Heart right ventricle (tissue), 16 donors: Measurements from ENCODE around the gene RIT2. TPM values are rescaled to one million over a fixed set of nuclear protein-coding genes. Genes with fewer than 3 reads are reported as not detected.

Source experiments
- ATAC-seq, 8 donors: fragments of 200-7000 bp; cut with Tn5 transposase; one replicate each; pipeline ENCODE4 v1.9.1; 2020; ENCODE audit warnings: mild to moderate bottlenecking in 8 of 8, moderate library complexity in 8 of 8, moderate number of reproducible peaks in 1 of 8
- DNase-seq, 2 donors: peaks; one replicate each; pipeline ENCODE4 v3.0.0-alpha.2; 2020
- H3K27ac ChIP-seq, 10 donors: fragments of 200-600 bp; sonication (generic) in 2 of 10; one replicate each; pipeline versions ENCODE4 v1.5.0 to v1.8.0; 2020 to 2022; ENCODE audit warnings: mild to moderate bottlenecking in 3 of 10
- H3K27me3 ChIP-seq, 7 donors: fragments of 200-600 bp; one replicate each; pipeline ENCODE4 v1.8.0; 2021 to 2022; ENCODE audit warnings: mild to moderate bottlenecking in 2 of 7
- H3K36me3 ChIP-seq, 9 donors: fragments of 200-600 bp; sonication (generic) in 1 of 9; one replicate each; pipeline versions ENCODE4 v1.5.0 to v1.8.0; 2020 to 2022; ENCODE audit warnings: mild to moderate bottlenecking in 2 of 9
- H3K4me1 ChIP-seq, 9 donors: fragments of 200-600 bp; sonication (generic) in 1 of 9; one replicate each; pipeline versions ENCODE4 v1.5.0 to v1.8.0; 2020 to 2022; ENCODE audit warnings: mild to moderate bottlenecking in 4 of 9
- H3K4me3 ChIP-seq, 10 donors: fragments of 200-600 bp; sonication (generic) in 2 of 10; one replicate each; pipeline versions ENCODE4 v1.5.0 to v1.8.0; 2020 to 2022; ENCODE audit warnings: mild to moderate bottlenecking in 7 of 10, moderate library complexity in 2 of 10
- H3K9me3 ChIP-seq, 11 donors: fragments of 200-600 bp in 10 of 11; sonication (generic) in 2 of 11; one replicate each; pipeline versions ENCODE4 v1.5.0 to v1.8.0; 2013 to 2022; ENCODE audit warnings: mild to moderate bottlenecking in 2 of 11, control low read depth in 1 of 11, moderate library complexity in 1 of 11
- CTCF ChIP-seq, 9 donors: fragments of 200-600 bp; sonication (generic) in 2 of 9; IDR thresholded peaks; one replicate each; pipeline versions ENCODE4 v1.5.0 to v1.8.0; 2021 to 2022; ENCODE audit warnings: antibody characterized with exemption in 9 of 9, mild to moderate bottlenecking in 5 of 9, moderate library complexity in 1 of 9
- WGBS, 2 donors: extraction: QIAGEN DNeasy Blood & Tissue Kit; methylation state at CpG; one replicate each; pipeline ENCODE4 v1.1.7; 2013; ENCODE audit warnings: inconsistent platforms in 1 of 2; 5-methylcytosine and 5-hydroxymethylcytosine counted together
- intact Hi-C, 10 donors: fragments of 100-400 bp; cut with DNase I; formaldehyde crosslinking; loops; one replicate each; pipeline versions ENCODE4 v1.11.1 to v1.14.2; 2022
- polyA plus RNA-seq, 2 donors: library from polyadenylated mRNA; stranded (reverse); fragments of 200-250 nt; gene quantifications; one replicate each; pipeline ENCODE4 v1.2.3, GENCODE V29; 2013
- total RNA-seq, 10 donors: library from RNA; stranded (reverse); fragmentation: NEBNext Ultra II Directional in 3 of 10; extraction: Animal tissue kit (Norgen Biotek cat#: 25700) in 3 of 10; gene quantifications; one replicate each; pipeline versions ENCODE4 v1.2.1 to v1.2.4, GENCODE V29; 2021 to 2023
- donor health status: Arrhythmogenic right ventricular cardiomyopathy.
- donor health status: ischemic (EF 13 %, LVEDD 7.1; RV severe dilation, severe dysfunction).
- donor health status: healthy with polysubstance abuse.
- donor health status: DM: no; HTN: yes; CAD: no.
- donor health status: DM: no; HTN: no; CAD: no.
- donor health status: ischemic (EF 25% LVEDD 6.9; RV normal size, moderate dysfunction).
- donor health status: ischemic (EF 25% LVEDD 5.7; RV mildly dilated, moderate dysfunction).
- donor health status: healthy.
- donor health status: DM: yes; HTN: yes; CAD: no.
- donor health status: Ischemic cardiomyopathy.
- donor health status: ischemic (EF 35%, LVEDD 5.7; RV mildly dilated, moderate dysfunction).
- donor health status: nonischemic (EF 11% LVEDD 7.7; RV severe dilation, severe dysfunction).
- donor health status: DM: yes; HTN: yes; CAD: no.
- donor health status: PGD.
- donor health status: ischemic (EF 29% LVEDD 5.4; RV normal size, mild dysfunction).
- donor health status: nonischemic (EF 23%, LVEDD 6.1; RV moderate dilation, normal function).

The RIT2 gene
- total and polyA plus RNA-seq, 12 donors, result not detected

DNA sequence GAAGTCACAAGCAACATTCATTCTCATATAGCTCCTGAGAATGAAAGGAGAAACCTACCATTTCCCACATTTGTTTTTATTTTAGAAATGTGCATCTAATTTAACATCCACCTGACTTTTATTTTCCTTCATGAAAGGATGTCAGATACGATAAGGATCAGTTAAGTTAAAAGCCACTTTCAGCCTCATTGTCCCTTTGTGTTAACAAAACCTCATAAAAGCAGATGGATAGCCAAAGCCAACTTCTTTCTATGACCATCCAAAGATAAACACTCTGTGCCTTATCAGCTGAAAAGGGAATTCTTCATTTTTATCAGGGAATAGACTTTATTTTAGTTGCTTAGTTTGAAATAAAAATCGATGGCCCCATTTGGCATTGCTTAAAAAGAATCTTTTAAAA, 25.7 kb upstream of the RIT2 start:
- no peak for ATAC-seq
- H3K36me3 ChIP-seq, result no peaks in the 10 kb centered on the region
- no peaks in the 10 kb centered on the region for H3K4me1 ChIP-seq
- no peak for TF ChIP-seq CTCF (IDR thresholded peaks at IDR 0.05)
- H3K27ac ChIP-seq, result no peak overlapping the region
- H3K27me3 ChIP-seq, result no peaks in the 10 kb centered on the region
- no peak overlapping the region for H3K4me3 ChIP-seq
- DNase-seq, result no peak
- intact Hi-C loops, result no loop called here
- peaks cover 0 to 3% (median 0%) of the 10 kb centered on the region in 11 donors for H3K9me3 ChIP-seq
- 47 to 58% methylated on average over 2 of the region's 2 CpGs for WGBS, 2 donors

GRCh38 chr18:43139288-43139946, 23.9 kb upstream of the RIT2 start:
- H3K4me3 ChIP-seq, result no peak overlapping the region
- peaks cover 0 to 3% (median 0%) of the 10 kb centered on the region in 11 donors for H3K9me3 ChIP-seq
- ATAC-seq (peak in 1 of 8 donors; percentile 23), DNase-seq (peak in 1 of 2 donors; percentile 9)
- WGBS, 2 donors, result 81 to 91% methylated on average over 21 of the region's 21 CpGs
- H3K27me3 ChIP-seq, result no peaks in the 10 kb centered on the region
- intact Hi-C loops, result no loop called here
- no peaks in the 10 kb centered on the region for H3K36me3 ChIP-seq
- no peak for TF ChIP-seq CTCF (IDR thresholded peaks at IDR 0.05)
- no peaks in the 10 kb centered on the region for H3K4me1 ChIP-seq
- H3K27ac ChIP-seq, result no peak overlapping the region

DNA sequence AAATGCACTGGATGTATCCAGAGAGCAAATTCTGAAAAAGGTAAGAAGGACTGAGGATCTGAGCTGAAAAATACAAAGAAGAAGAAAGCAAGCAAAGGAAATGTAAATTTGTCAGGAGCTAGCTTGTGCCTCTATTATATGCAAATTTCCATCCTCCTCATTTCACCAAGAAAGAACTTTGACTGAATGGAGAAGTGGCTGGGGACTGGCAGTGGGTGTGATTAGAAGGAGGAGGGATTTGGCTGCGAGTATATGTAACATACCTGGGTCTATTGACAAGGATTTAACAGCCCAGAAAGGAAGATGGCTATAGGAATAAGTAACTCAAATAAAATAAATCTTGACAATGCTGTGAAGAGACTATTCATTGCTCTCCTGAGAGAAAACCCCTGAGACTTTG, 19.4 kb upstream of the RIT2 start:
- intact Hi-C loops, result no loop called here
- Histone ChIP-seq H3K36me3 (no peaks in the 10 kb centered on the region), H3K4me3 (no peak overlapping the region), H3K27me3 (peaks cover 0 to 3% (median 0%) of the 10 kb centered on the region in 7 donors), H3K4me1 (no peaks in the 10 kb centered on the region), H3K9me3 (peaks cover 0 to 3% (median 0%) of the 10 kb centered on the region in 11 donors), H3K27ac (no peak overlapping the region)
- WGBS, 2 donors, result 86 to 88% methylated on average over 1 of the region's 1 CpG
- ATAC-seq (no peak), DNase-seq (no peak)
- no peak for TF ChIP-seq CTCF (IDR thresholded peaks at IDR 0.05)

DNA sequence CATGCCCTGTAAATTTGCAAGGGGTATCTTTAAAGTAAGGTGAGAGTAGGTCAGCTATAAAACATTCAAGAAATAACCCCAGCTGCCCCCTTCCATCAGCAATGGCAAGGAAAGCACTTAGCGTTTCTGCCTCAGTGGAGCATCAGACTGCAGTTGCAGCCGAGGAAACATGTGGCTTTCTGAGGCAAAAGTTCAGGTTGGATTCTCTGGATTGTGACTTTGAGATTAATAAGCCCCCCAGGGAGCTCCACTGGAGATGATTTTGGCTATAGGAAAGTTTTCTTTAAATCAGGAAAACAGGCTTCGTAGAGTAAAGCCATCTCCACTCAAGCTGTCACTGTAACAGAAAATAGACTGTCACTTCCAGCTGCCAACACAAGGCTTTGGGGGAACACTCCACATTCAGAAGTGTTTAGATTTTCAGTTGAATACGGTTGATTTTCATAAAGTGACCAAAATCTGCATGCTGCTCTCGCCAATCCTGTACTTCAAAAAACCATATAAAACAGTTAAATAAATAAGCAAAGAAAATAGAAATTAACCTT, 15.3 kb upstream of the RIT2 start:
- Histone ChIP-seq H3K4me3 (peak overlapping the region in 1 of 10 donors; percentile 52), H3K4me1 (no peaks in the 10 kb centered on the region), H3K27me3 (peaks cover 0 to 4% (median 0%) of the 10 kb centered on the region in 7 donors), H3K27ac (no peak overlapping the region), H3K9me3 (no peaks in the 10 kb centered on the region), H3K36me3 (no peaks in the 10 kb centered on the region)
- no peak for ATAC-seq
- intact Hi-C loops, result no loop called here
- WGBS, 2 donors, result 43 to 44% methylated on average over 5 of the region's 5 CpGs
- no peak for TF ChIP-seq CTCF (IDR thresholded peaks at IDR 0.05)
- no peak for DNase-seq
